ENCODE measurements around the gene SYNE1.
"Not testable (repeated sequence)": the region's sequence is repeated elsewhere in the genome, so short reads cannot be mapped to it uniquely, and the experiment has no call there.

The SYNE1 gene

GRCh38 chr6:152428126-152428525 lies 209.0 kb downstream of the SYNE1 start:
- no peaks in the 10 kb centered on the region for H3K36me3 ChIP-seq (ENCODE audit: low read length)

GRCh38 chr6:152426276-152426675 lies 210.9 kb downstream of the SYNE1 start:
- H3K9me2 ChIP-seq (replicated peaks; ENCODE audit: insufficient read depth, low read length) = no peaks in the 10 kb centered on the region
- TF ChIP-seq CTCF (IDR thresholded peaks at IDR 0.05; ENCODE audit: insufficient read depth, low read length, poor library complexity, severe bottlenecking) (no peak), EZH2phosphoT487 (conservative IDR thresholded peaks at IDR 0.05; ENCODE audit: low read length) (no peak)
- no peaks in the 10 kb centered on the region for H3K9me3 ChIP-seq (ENCODE audit: insufficient read depth, low read length)
- H3K27ac ChIP-seq (ENCODE audit: low read depth, low read length) = no peak overlapping the region
- no peak overlapping the region for H2AFZ ChIP-seq (ENCODE audit: low read depth, low read length, severe bottlenecking)
- H3K4me3 ChIP-seq (ENCODE audit: insufficient read depth, low read length, poor library complexity, severe bottlenecking) = no peak overlapping the region
- H3F3A ChIP-seq (ENCODE audit: insufficient read depth) = no peaks in the 10 kb centered on the region
- H4K20me1 ChIP-seq (ENCODE audit: low read depth, low read length) = no peaks in the 10 kb centered on the region
- no peaks in the 10 kb centered on the region for H3K79me2 ChIP-seq (ENCODE audit: insufficient read depth, low read length)
- no peak overlapping the region for H3K4me2 ChIP-seq (ENCODE audit: low read depth, low read length, poor library complexity, severe bottlenecking)
- no peaks in the 10 kb centered on the region for H3K27me3 ChIP-seq (ENCODE audit: low read length)
- H3K9ac ChIP-seq (ENCODE audit: low read length) = no peak overlapping the region
- H3K36me3 ChIP-seq (ENCODE audit: low read length) = no peaks in the 10 kb centered on the region

More at GRCh38 chr6:152428126-152428525, 209.0 kb downstream of the SYNE1 start:
- H3K27me3 ChIP-seq (ENCODE audit: low read length) = no peaks in the 10 kb centered on the region
- no peak overlapping the region for H3K27ac ChIP-seq (ENCODE audit: low read depth, low read length)
- no peak overlapping the region for H3K4me2 ChIP-seq (ENCODE audit: low read depth, low read length, poor library complexity, severe bottlenecking)
- no peaks in the 10 kb centered on the region for H3K9me2 ChIP-seq (replicated peaks; ENCODE audit: insufficient read depth, low read length)
- H2AFZ ChIP-seq (ENCODE audit: low read depth, low read length, severe bottlenecking) = no peak overlapping the region
- H3K9me3 ChIP-seq (ENCODE audit: insufficient read depth, low read length) = no peaks in the 10 kb centered on the region
- H3K79me2 ChIP-seq (ENCODE audit: insufficient read depth, low read length) = no peaks in the 10 kb centered on the region
- H3K9ac ChIP-seq (ENCODE audit: low read length) = no peak overlapping the region
- H4K20me1 ChIP-seq (ENCODE audit: low read depth, low read length) = no peaks in the 10 kb centered on the region
- no peaks in the 10 kb centered on the region for H3F3A ChIP-seq (ENCODE audit: insufficient read depth)
- H3K4me3 ChIP-seq (ENCODE audit: insufficient read depth, low read length, poor library complexity, severe bottlenecking) = no peak overlapping the region
- TF ChIP-seq CTCF (IDR thresholded peaks at IDR 0.05; ENCODE audit: insufficient read depth, low read length, poor library complexity, severe bottlenecking) (no peak), EZH2phosphoT487 (conservative IDR thresholded peaks at IDR 0.05; ENCODE audit: low read length) (no peak)

- no peaks in the 10 kb centered on the region for H3K36me3 ChIP-seq (ENCODE audit: low read length)
- no peaks in the 10 kb centered on the region for H3K79me2 ChIP-seq (ENCODE audit: insufficient read depth, low read length)
- no peak overlapping the region for H3K9ac ChIP-seq (ENCODE audit: low read length)
- no peaks in the 10 kb centered on the region for H3F3A ChIP-seq (ENCODE audit: insufficient read depth)
- no peaks in the 10 kb centered on the region for H3K27me3 ChIP-seq (ENCODE audit: low read length)
- no peaks in the 10 kb centered on the region for H4K20me1 ChIP-seq (ENCODE audit: low read depth, low read length)
- no peak overlapping the region for H3K4me3 ChIP-seq (ENCODE audit: insufficient read depth, low read length, poor library complexity, severe bottlenecking)
- H3K9me2 ChIP-seq (replicated peaks; ENCODE audit: insufficient read depth, low read length) = no peaks in the 10 kb centered on the region
- H3K9me3 ChIP-seq (ENCODE audit: insufficient read depth, low read length) = no peaks in the 10 kb centered on the region
- no peak overlapping the region for H3K4me2 ChIP-seq (ENCODE audit: low read depth, low read length, poor library complexity, severe bottlenecking)
- H3K27ac ChIP-seq (ENCODE audit: low read depth, low read length) = no peak overlapping the region
- no peak for TF ChIP-seq EZH2phosphoT487 (conservative IDR thresholded peaks at IDR 0.05; ENCODE audit: low read length)
- TF ChIP-seq CTCF (IDR thresholded peaks at IDR 0.05; ENCODE audit: insufficient read depth, low read length, poor library complexity, severe bottlenecking) = no peak
- H2AFZ ChIP-seq (ENCODE audit: low read depth, low read length, severe bottlenecking) = no peak overlapping the region
These were observed 213.7 kb downstream of the SYNE1 start for GRCh38 chr6:152423216-152424103.

GRCh38 chr6:152421496-152421895 lies 215.7 kb downstream of the SYNE1 start:
- not testable (repeated sequence) for H3K9me3 ChIP-seq (ENCODE audit: insufficient read depth, low read length); H3K79me2 ChIP-seq (ENCODE audit: insufficient read depth, low read length); H3K27me3 ChIP-seq (ENCODE audit: low read length); H3K9ac ChIP-seq (ENCODE audit: low read length); H3K4me3 ChIP-seq (ENCODE audit: insufficient read depth, low read length, poor library complexity, severe bottlenecking); H3K27ac ChIP-seq (ENCODE audit: low read depth, low read length); H3K4me2 ChIP-seq (ENCODE audit: low read depth, low read length, poor library complexity, severe bottlenecking); H4K20me1 ChIP-seq (ENCODE audit: low read depth, low read length); H3K36me3 ChIP-seq (ENCODE audit: low read length); H3F3A ChIP-seq (ENCODE audit: insufficient read depth); H2AFZ ChIP-seq (ENCODE audit: low read depth, low read length, severe bottlenecking); H3K9me2 ChIP-seq (replicated peaks; ENCODE audit: insufficient read depth, low read length)

Measured in SU-DHL-6 (cell line).